Aorta (tissue), 5 donors: ENCODE data around the gene SIPA1L3. TPM values are rescaled to one million over a fixed set of nuclear protein-coding genes. Genes with fewer than 3 reads are reported as not detected.

Experiments
- ATAC-seq: fragments of 200-7000 bp; cut with Tn5 transposase; one replicate; pipeline ENCODE4 v1.9.1; 2022; ENCODE audit warnings: moderate library complexity; ENCODE audit not compliant: low FRiP score
- DNase-seq, 2 donors: peaks; one replicate each; pipeline ENCODE4 v3.0.0-alpha.2; 2020
- H3K27ac ChIP-seq, 2 donors: one replicate each; pipeline ENCODE4 v1.5.1; 2013; ENCODE audit warnings: low read length in 2 of 2, mild to moderate bottlenecking in 2 of 2, moderate library complexity in 2 of 2, control low read depth in 1 of 2, inconsistent platforms in 1 of 2, low read depth in 1 of 2
- H3K27me3 ChIP-seq, 2 donors: one replicate each; pipeline ENCODE4 v1.6.1; 2013; ENCODE audit warnings: control low read depth in 1 of 2, low read length in 1 of 2, mild to moderate bottlenecking in 1 of 2, moderate library complexity in 1 of 2; ENCODE audit not compliant: insufficient read depth in 2 of 2, control insufficient read depth in 1 of 2
- H3K36me3 ChIP-seq, 2 donors: one replicate each; pipeline ENCODE4 v1.6.1; 2013; ENCODE audit warnings: control low read depth in 1 of 2, low read length in 1 of 2, mild to moderate bottlenecking in 1 of 2; ENCODE audit not compliant: insufficient read depth in 2 of 2, control insufficient read depth in 1 of 2
- H3K4me1 ChIP-seq, 2 donors: one replicate each; pipeline ENCODE4 v1.6.1; 2013; ENCODE audit warnings: low read length in 2 of 2, control low read depth in 1 of 2, mild to moderate bottlenecking in 1 of 2, moderate library complexity in 1 of 2; ENCODE audit not compliant: insufficient read depth in 2 of 2, control insufficient read depth in 1 of 2
- H3K4me3 ChIP-seq, 2 donors: one replicate each; pipeline ENCODE4 v1.5.1; 2013; ENCODE audit warnings: low read length in 2 of 2, control low read depth in 1 of 2, mild to moderate bottlenecking in 1 of 2
- H3K9me3 ChIP-seq: one replicate; pipeline ENCODE4 v1.6.1; 2013; ENCODE audit warnings: mild to moderate bottlenecking, low read length; ENCODE audit not compliant: control insufficient read depth
- WGBS, 2 donors: extraction: QIAGEN DNeasy Blood & Tissue Kit; methylation state at CpG; one replicate each; pipeline ENCODE4 v1.1.7; 2013; 5-methylcytosine and 5-hydroxymethylcytosine counted together
- intact Hi-C, 2 donors: fragments of 100-400 bp; cut with DNase I; formaldehyde crosslinking; loops; one replicate each; pipeline versions ENCODE4 v1.14.2 to v1.15.0; 2022
- polyA plus RNA-seq, 2 donors: library from polyadenylated mRNA; stranded (reverse); fragments of 200-250 nt; gene quantifications; one replicate each; pipeline ENCODE4 v1.2.3, GENCODE V29; 2013
- total RNA-seq, 2 donors: library from RNA; stranded (reverse); fragmentation: NEBNext Ultra II Directional; extraction: Animal tissue kit (Norgen Biotek cat#: 25700); gene quantifications; one replicate each; pipeline ENCODE4 v1.2.1, GENCODE V29; 2021
- donor health status: healthy with polysubstance abuse.
- donor health status: Bipolar disorder and iron deficiency.
- donor health status: DM: no; HTN: no; CAD: no.
- donor health status: DM: no; HTN: no; CAD: no.
- donor health status: DM: yes; HTN: yes; CAD: no.

SIPA1L3 gene
- total and polyA plus RNA-seq, 4 donors, result 1.3 to 20.9 (median 11.2) TPM

DNA sequence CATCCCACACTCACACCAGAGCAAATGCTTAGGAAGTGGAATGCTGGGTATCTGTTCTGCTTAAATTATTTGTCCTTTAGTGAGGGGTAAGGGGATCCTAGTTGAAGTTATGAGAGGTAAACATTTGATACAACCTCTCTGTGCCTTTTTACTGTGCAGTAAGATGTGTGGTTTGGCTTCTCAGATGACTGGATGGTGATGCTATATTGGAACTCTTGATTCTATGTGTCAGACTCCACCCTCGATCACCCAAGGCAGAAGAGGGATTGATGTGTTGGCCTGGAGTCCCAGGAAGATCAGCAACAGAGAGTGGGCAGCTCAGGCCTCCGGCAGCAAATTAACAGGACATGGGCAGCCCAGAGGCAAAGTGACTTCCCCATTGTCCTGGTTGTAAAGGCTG, 66.7 kb downstream of the SIPA1L3 start:
- ATAC-seq (no peak), DNase-seq (no peak)
- Histone ChIP-seq H3K4me3 (no peak overlapping the region), H3K27ac (no peak overlapping the region), H3K27me3 (no peaks in the 10 kb centered on the region), H3K36me3 (peaks cover 0 to 1% of the 10 kb centered on the region in 2 donors), H3K9me3 (peaks cover 5% of the 10 kb centered on the region), H3K4me1 (no peaks in the 10 kb centered on the region)
- 93% methylated on average over 2 of the region's 2 CpGs for WGBS, 2 donors
- intact Hi-C loops, result no loop called here

DNA sequence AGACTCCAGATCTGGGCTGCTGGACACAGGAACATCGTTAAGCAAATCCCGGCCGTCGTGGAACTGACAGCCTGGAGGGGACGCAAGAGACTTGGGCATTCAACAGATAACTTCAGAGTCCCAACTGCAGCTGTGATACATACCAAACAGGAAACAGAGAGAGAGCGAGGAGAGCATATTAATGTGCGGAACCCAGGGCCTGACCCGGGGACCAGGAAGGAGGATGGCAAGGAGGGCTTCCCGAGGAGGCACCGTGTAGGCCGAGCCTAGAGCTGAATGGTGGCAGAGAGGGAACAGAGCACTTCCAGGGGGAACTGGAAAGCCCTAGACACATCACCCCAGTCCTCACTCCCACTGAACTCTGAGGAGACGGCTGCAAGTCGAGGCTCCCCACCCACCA, 68.1 kb downstream of the SIPA1L3 start:
- WGBS, 2 donors, result 93 to 94% methylated on average over 13 of the region's 13 CpGs
- peak in 1 of 2 donors; percentile 55 for DNase-seq
- H3K27me3 ChIP-seq, result no peaks in the 10 kb centered on the region
- peaks cover 0 to 1% of the 10 kb centered on the region in 2 donors for H3K36me3 ChIP-seq
- intact Hi-C loops, result no loop called here
- no peak overlapping the region for H3K4me3 ChIP-seq
- H3K4me1 ChIP-seq, result no peaks in the 10 kb centered on the region
- no peak overlapping the region for H3K27ac ChIP-seq
- H3K9me3 ChIP-seq, result peaks cover 5% of the 10 kb centered on the region
- ATAC-seq, result no peak

DNA sequence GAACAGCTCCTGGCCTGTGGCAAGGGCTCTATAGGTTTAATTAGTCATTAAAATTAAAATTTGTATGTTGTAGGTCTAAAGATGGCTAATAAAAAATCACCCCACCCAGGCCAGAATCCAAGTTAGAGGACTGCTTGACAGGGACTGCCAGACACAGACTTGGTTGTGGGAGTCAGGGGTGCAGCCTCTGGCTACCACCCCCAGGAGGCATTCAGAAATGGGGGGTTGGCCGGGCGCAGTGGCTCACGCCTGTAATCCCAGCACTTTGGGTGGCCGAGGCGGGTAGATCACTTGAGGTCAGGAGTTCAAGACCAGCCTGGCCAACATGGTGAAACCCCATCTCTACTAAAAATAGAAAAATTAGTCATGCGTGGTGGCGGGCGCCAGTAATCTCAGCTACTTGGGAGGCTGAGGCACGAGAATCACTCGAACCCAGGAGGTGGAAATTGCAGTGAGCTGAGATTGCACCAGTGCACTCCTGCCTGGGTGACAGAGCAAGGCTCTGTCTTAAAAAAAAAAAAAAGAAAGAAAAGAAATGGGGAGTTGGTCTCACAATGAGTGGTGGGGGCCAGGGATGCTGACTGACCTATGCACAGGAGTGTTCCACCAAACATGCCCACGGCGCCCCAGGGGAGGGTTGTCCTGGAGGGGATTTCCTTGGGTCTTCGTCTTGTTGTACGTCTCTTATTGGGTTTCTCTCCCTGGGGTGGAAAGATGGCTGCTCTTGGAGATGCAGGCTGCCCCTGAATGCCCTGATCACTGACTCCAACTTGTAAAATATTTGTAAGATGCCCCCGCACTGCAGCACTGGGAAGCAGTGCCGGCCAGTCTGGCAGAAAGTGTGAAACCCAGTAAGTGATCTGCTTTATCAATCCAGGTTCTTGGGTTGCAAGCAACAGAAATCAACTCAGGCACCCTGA, 68.8 kb downstream of the SIPA1L3 start:
- Histone ChIP-seq H3K27me3 (no peaks in the 10 kb centered on the region), H3K27ac (no peak overlapping the region), H3K4me1 (no peaks in the 10 kb centered on the region), H3K9me3 (no peaks in the 10 kb centered on the region), H3K36me3 (no peaks in the 10 kb centered on the region), H3K4me3 (no peak overlapping the region)
- intact Hi-C loops, result no loop called here
- DNase-seq (peak in 1 of 2 donors; percentile 39), ATAC-seq (no peak)
- WGBS, 2 donors, result 97 to 98% methylated on average over 16 of the region's 16 CpGs

- Histone ChIP-seq H3K4me1 (no peaks in the 10 kb centered on the region), H3K36me3 (no peaks in the 10 kb centered on the region), H3K4me3 (no peak overlapping the region), H3K9me3 (no peaks in the 10 kb centered on the region), H3K27ac (no peak overlapping the region), H3K27me3 (no peaks in the 10 kb centered on the region)
- DNase-seq (peak in 1 of 2 donors; percentile 44), ATAC-seq (no peak)
- WGBS, 2 donors, result 72 to 76% methylated on average over 5 of the region's 5 CpGs
- intact Hi-C loops, result no loop called here
Observed at GRCh38 chr19:37977391-37977790, 70.4 kb downstream of the SIPA1L3 start.

- H3K27ac ChIP-seq, result no peak overlapping the region
- no peaks in the 10 kb centered on the region for H3K36me3 ChIP-seq
- H3K4me3 ChIP-seq, result no peak overlapping the region
- 86 to 87% methylated on average over 7 of the region's 7 CpGs for WGBS, 2 donors
- no peaks in the 10 kb centered on the region for H3K9me3 ChIP-seq
- no peaks in the 10 kb centered on the region for H3K4me1 ChIP-seq
- ATAC-seq (no peak), DNase-seq (peak in 1 of 2 donors; percentile 31)
- no peaks in the 10 kb centered on the region for H3K27me3 ChIP-seq
- intact Hi-C loops, result no loop called here
Observed at GRCh38 chr19:37977992-37978391, 71.0 kb downstream of the SIPA1L3 start.

DNA sequence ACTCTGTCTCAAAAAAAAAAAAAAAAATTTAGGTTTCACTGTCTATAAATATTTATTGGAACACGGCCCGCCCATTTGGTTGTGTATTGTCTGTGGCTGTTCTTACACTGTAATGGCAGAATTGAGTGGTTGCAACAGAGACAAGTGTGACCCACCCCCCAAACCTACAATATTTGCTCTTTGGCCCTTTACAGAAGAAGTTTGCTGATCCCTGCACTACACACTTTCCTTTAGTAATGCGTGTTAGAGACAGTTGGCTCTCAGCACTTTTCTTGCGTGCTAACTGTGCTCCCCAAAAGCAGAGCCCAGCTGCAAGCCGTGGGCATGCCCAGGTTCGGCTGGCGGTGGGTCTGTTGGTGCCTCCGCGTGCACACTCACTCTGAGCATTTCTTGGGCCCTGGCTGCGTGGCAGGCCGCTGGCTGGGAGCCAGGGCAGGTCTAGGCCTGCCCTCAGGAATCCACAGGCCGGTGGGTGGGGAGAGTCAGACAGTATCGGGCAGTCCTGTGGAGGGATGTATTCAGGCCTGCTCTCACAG, 72.6 kb downstream of the SIPA1L3 start:
- intact Hi-C loops, result no loop called here
- Histone ChIP-seq H3K4me3 (no peak overlapping the region), H3K27ac (no peak overlapping the region), H3K9me3 (no peaks in the 10 kb centered on the region), H3K4me1 (no peaks in the 10 kb centered on the region), H3K36me3 (no peaks in the 10 kb centered on the region), H3K27me3 (no peaks in the 10 kb centered on the region)
- no peak for ATAC-seq
- 77 to 80% methylated on average over 13 of the region's 13 CpGs for WGBS, 2 donors
- DNase-seq, result peak in 1 of 2 donors; percentile 46

- intact Hi-C loops, result no loop called here
- Histone ChIP-seq H3K27ac (no peak overlapping the region), H3K27me3 (no peaks in the 10 kb centered on the region), H3K4me3 (no peak overlapping the region), H3K4me1 (no peaks in the 10 kb centered on the region), H3K36me3 (no peaks in the 10 kb centered on the region), H3K9me3 (no peaks in the 10 kb centered on the region)
- peak in 1 of 2 donors; percentile 46 for DNase-seq
- ATAC-seq, result peak; percentile 42
- 41 to 42% methylated on average over 12 of the region's 12 CpGs for WGBS, 2 donors
Observed at GRCh38 chr19:37980419-37981170, 73.6 kb downstream of the SIPA1L3 start.

GRCh38 chr19:37981785-37982475, 74.9 kb downstream of the SIPA1L3 start:
- peak in 1 of 2 donors; percentile 27 for DNase-seq
- intact Hi-C loops, result no loop called here
- WGBS, 2 donors, result 88 to 89% methylated on average over 13 of the region's 13 CpGs

More at GRCh38 chr19:37981785-37982475, 74.9 kb downstream of the SIPA1L3 start:
- no peaks in the 10 kb centered on the region for H3K4me1 ChIP-seq
- ATAC-seq, result no peak
- H3K4me3 ChIP-seq, result no peak overlapping the region
- H3K36me3 ChIP-seq, result no peaks in the 10 kb centered on the region
- no peaks in the 10 kb centered on the region for H3K9me3 ChIP-seq
- no peaks in the 10 kb centered on the region for H3K27me3 ChIP-seq
- H3K27ac ChIP-seq, result no peak overlapping the region
